H1 (cell line): ENCODE results near the gene NRXN3. TPM values are rescaled to one million over a fixed set of nuclear protein-coding genes. Genes with fewer than 3 reads are reported as not detected.

ENCODE experiments used
- EGR1 ChIP-seq: IDR thresholded peaks from 2 replicates; pipeline ENCODE4 v1.6.1; 2011; ENCODE audit warnings: low read depth, low read length, borderline replicate concordance
- KDM4A ChIP-seq: IDR thresholded peaks from one replicate; pipeline ENCODE4 v1.7.1; 2012; ENCODE audit warnings: low read depth, mild to moderate bottlenecking, moderate library complexity, low read length, inconsistent platforms; ENCODE audit not compliant: severe bottlenecking
- RBBP5 ChIP-seq: IDR thresholded peaks from 2 replicates; pipeline ENCODE4 v1.7.1; 2012; ENCODE audit warnings: low read depth, mild to moderate bottlenecking, inconsistent platforms, low read length, moderate library complexity, borderline replicate concordance
- RFX5 ChIP-seq: IDR thresholded peaks from 2 replicates; pipeline ENCODE4 v1.6.1; 2011; ENCODE audit warnings: low read depth, low read length, improper control_type of control experiment, borderline replicate concordance
- SIN3A ChIP-seq, 2 experiments: IDR thresholded peaks in 1 of 2; conservative IDR thresholded peaks in 1 of 2; 2 replicates each; pipeline ENCODE4 v1.6.1; 2011 to 2012; ENCODE audit warnings: low read length in 2 of 2, improper control_type of control experiment in 1 of 2, low read depth in 1 of 2, mild to moderate bottlenecking in 1 of 2
- SIRT6 ChIP-seq: IDR thresholded peaks from one replicate; pipeline ENCODE4 v1.7.1; 2012; ENCODE audit warnings: low read length, inconsistent platforms
- SIX5 ChIP-seq: IDR thresholded peaks from 2 replicates; pipeline ENCODE4 v1.6.1; 2011; ENCODE audit warnings: mild to moderate bottlenecking, low read depth, low read length
- SP1 ChIP-seq: IDR thresholded peaks from 2 replicates; pipeline ENCODE4 v1.6.1; 2011; ENCODE audit warnings: low read depth, low read length
- SP2 ChIP-seq: IDR thresholded peaks from 2 replicates; pipeline ENCODE4 v1.6.1; 2012; ENCODE audit warnings: mild to moderate bottlenecking, low read length, inconsistent platforms
- YY1 ChIP-seq: IDR thresholded peaks from 2 replicates; pipeline ENCODE4 v1.6.1; 2011; ENCODE audit warnings: low read depth, mild to moderate bottlenecking, low read length
- ZNF274 ChIP-seq: IDR thresholded peaks from 2 replicates; pipeline ENCODE4 v1.7.0; 2012; ENCODE audit warnings: low read length, borderline replicate concordance; ENCODE audit errors: extremely low read depth
- polyA plus RNA-seq, 7 experiments: library from polyadenylated mRNA; depleted of rRNA in 3 of 7; stranded (reverse) in 5 of 7; unstranded in 2 of 7; fragments of >200 nt in 5 of 7; fragments of 200-250 nt in 2 of 7; gene quantifications; 1 replicate in 5 of 7; 2 replicates in 1 of 7; 4 replicates in 1 of 7; pipeline versions ENCODE4 v1.2.1 to v1.2.3, GENCODE V29; 2011 to 2013; ENCODE audit warnings: missing spikeins in 2 of 7, mixed read lengths in 2 of 7
- total RNA-seq: library from RNA; stranded (reverse); fragmentation: NEBNext Ultra II Directional; extraction: Animal tissue kit (Norgen Biotek cat#: 25700); gene quantifications from 2 replicates; pipeline ENCODE4 v1.2.1, GENCODE V29; 2021
- TF ChIP-seq, protein P1 (sequence below): fragments of 300-600 bp; sonication (generic); IDR thresholded peaks from 2 replicates; pipeline ENCODE4 v1.7.1; 2012; ENCODE audit warnings: low read length, moderate library complexity, mild to moderate bottlenecking, inconsistent platforms; ENCODE audit not compliant: insufficient replicate concordance

NRXN3 gene
- total and polyA plus RNA-seq, 2 of the 8 experiments (the other 6 are each of a cell fraction or from before 2014, with no cell fraction given), result 2.6 to 4.1 TPM

DNA sequence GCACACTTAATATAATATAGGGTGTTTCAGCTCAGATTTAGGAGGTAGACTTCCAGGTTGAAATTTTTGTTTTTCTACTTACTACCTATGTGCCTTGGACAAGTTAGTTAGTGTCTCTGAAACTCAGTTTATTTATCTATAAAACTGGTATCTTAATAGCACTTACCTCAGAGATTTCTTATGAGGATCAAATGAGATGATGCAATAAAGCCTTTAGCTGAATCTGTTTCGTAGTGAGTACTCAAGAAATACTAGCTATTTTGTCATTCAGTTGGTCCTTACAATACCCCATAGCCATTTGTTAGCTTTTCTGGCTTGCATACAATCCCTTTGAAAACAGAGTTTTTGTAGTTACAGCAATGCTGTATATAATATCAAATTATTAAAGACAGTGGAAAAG is 497.0 kb downstream of the NRXN3 start (continued):
- TF ChIP-seq, protein P1, sequence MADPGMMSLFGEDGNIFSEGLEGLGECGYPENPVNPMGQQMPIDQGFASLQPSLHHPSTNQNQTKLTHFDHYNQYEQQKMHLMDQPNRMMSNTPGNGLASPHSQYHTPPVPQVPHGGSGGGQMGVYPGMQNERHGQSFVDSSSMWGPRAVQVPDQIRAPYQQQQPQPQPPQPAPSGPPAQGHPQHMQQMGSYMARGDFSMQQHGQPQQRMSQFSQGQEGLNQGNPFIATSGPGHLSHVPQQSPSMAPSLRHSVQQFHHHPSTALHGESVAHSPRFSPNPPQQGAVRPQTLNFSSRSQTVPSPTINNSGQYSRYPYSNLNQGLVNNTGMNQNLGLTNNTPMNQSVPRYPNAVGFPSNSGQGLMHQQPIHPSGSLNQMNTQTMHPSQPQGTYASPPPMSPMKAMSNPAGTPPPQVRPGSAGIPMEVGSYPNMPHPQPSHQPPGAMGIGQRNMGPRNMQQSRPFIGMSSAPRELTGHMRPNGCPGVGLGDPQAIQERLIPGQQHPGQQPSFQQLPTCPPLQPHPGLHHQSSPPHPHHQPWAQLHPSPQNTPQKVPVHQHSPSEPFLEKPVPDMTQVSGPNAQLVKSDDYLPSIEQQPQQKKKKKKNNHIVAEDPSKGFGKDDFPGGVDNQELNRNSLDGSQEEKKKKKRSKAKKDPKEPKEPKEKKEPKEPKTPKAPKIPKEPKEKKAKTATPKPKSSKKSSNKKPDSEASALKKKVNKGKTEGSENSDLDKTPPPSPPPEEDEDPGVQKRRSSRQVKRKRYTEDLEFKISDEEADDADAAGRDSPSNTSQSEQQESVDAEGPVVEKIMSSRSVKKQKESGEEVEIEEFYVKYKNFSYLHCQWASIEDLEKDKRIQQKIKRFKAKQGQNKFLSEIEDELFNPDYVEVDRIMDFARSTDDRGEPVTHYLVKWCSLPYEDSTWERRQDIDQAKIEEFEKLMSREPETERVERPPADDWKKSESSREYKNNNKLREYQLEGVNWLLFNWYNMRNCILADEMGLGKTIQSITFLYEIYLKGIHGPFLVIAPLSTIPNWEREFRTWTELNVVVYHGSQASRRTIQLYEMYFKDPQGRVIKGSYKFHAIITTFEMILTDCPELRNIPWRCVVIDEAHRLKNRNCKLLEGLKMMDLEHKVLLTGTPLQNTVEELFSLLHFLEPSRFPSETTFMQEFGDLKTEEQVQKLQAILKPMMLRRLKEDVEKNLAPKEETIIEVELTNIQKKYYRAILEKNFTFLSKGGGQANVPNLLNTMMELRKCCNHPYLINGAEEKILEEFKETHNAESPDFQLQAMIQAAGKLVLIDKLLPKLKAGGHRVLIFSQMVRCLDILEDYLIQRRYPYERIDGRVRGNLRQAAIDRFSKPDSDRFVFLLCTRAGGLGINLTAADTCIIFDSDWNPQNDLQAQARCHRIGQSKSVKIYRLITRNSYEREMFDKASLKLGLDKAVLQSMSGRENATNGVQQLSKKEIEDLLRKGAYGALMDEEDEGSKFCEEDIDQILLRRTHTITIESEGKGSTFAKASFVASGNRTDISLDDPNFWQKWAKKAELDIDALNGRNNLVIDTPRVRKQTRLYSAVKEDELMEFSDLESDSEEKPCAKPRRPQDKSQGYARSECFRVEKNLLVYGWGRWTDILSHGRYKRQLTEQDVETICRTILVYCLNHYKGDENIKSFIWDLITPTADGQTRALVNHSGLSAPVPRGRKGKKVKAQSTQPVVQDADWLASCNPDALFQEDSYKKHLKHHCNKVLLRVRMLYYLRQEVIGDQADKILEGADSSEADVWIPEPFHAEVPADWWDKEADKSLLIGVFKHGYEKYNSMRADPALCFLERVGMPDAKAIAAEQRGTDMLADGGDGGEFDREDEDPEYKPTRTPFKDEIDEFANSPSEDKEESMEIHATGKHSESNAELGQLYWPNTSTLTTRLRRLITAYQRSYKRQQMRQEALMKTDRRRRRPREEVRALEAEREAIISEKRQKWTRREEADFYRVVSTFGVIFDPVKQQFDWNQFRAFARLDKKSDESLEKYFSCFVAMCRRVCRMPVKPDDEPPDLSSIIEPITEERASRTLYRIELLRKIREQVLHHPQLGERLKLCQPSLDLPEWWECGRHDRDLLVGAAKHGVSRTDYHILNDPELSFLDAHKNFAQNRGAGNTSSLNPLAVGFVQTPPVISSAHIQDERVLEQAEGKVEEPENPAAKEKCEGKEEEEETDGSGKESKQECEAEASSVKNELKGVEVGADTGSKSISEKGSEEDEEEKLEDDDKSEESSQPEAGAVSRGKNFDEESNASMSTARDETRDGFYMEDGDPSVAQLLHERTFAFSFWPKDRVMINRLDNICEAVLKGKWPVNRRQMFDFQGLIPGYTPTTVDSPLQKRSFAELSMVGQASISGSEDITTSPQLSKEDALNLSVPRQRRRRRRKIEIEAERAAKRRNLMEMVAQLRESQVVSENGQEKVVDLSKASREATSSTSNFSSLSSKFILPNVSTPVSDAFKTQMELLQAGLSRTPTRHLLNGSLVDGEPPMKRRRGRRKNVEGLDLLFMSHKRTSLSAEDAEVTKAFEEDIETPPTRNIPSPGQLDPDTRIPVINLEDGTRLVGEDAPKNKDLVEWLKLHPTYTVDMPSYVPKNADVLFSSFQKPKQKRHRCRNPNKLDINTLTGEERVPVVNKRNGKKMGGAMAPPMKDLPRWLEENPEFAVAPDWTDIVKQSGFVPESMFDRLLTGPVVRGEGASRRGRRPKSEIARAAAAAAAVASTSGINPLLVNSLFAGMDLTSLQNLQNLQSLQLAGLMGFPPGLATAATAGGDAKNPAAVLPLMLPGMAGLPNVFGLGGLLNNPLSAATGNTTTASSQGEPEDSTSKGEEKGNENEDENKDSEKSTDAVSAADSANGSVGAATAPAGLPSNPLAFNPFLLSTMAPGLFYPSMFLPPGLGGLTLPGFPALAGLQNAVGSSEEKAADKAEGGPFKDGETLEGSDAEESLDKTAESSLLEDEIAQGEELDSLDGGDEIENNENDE, result no peak
- TF ChIP-seq SP1 (no peak), KDM4A (no peak), SIN3A (conservative IDR thresholded peaks at IDR 0.05 in 1 of 2, IDR thresholded peaks at IDR 0.05 in 1 of 2; ENCODE audit: low read depth in 1 of 2, low read length in 2 of 2) (no peak), EGR1 (no peak), RBBP5 (no peak), SIRT6 (no peak), SP2 (no peak), ZNF274 (no peak), RFX5 (no peak), YY1 (no peak), SIX5 (no peak)
- TF ChIP-seq, all 59 proteins: peak for 0
